ENCODE results near the gene SEL1L.

DNA sequence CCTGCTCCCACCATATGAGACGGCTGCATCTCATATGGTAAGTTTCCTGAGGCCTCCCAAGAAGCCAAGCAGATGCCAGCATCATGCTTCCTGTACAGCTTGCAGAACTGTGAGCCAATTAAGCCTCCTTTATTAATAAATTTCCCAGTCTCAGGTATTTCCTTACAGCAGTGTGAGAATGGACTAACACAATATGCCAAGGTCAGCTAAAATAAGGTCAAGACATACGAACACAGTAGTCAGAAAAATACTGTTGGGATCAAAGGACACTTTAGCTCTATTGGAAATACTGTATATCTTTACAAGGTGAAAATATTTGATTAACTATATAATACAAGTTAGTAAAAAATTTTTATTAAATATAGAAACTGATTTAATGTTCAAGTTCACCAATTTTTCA is 28.8 kb downstream of the SEL1L start:
- TF ChIP-seq CTCF (IDR thresholded peaks at IDR 0.05) (no peak), POLR2A (IDR thresholded peaks at IDR 0.05) (no peak)

Data from ovary (tissue), 3 donors.